Brain microvascular endothelial cell (primary cell): ENCODE data around the gene KLF18.

ENCODE experiments used
- DNase-seq: peaks from one replicate; pipeline ENCODE4 v3.0.0-alpha.2; 2020
- H3K27ac ChIP-seq: fragments of 250-450 bp; sonication (Bioruptor Pico); 2 replicates; pipeline ENCODE4 v1.5.1; 2020; ENCODE audit warnings: mild to moderate bottlenecking, moderate library complexity
- H3K27me3 ChIP-seq: fragments of 250-450 bp; sonication (Bioruptor Pico); replicated peaks from 2 replicates; pipeline ENCODE4 v1.5.1; 2020; ENCODE audit warnings: mild to moderate bottlenecking
- H3K36me3 ChIP-seq: fragments of 250-450 bp; sonication (Bioruptor Pico); replicated peaks from 2 replicates; pipeline ENCODE4 v1.5.1; 2020; ENCODE audit warnings: mild to moderate bottlenecking
- H3K4me3 ChIP-seq: 2 replicates; pipeline ENCODE4 v1.5.1; 2011; ENCODE audit warnings: low read depth, mild to moderate bottlenecking, control low read depth, low read length, moderate library complexity
- CTCF ChIP-seq: IDR thresholded peaks from 2 replicates; pipeline ENCODE4 v1.5.1; 2011; ENCODE audit warnings: low read depth, mild to moderate bottlenecking, moderate library complexity, low read length, control low read depth, inconsistent platforms; ENCODE audit errors: missing control alignments
- in situ Hi-C: cut with HindIII; loops from 2 replicates; pipeline ENCODE4 v1.10.0; 2017; ENCODE audit warnings: low sequenced_read_pairs, low pct_ligation_motif_present

Gene KLF18

GRCh38 chr1:44141531-44141930, at the start of gene KLF18:
KLF18 (minus strand) TSS chr1:44141631; CDS start chr1:44141631, 0 bp downstream.
- Histone ChIP-seq H3K4me3 (no peak within 1 kb of the TSS), H3K27me3 (no peaks in the 10 kb centered on the region), H3K36me3 (no peaks in the 10 kb centered on the region), H3K27ac (no peak within 1 kb of the TSS)
- TF ChIP-seq CTCF, result no peak
- in situ Hi-C loops, result no loop called here
- no peak for DNase-seq

GRCh38 chr1:44174630-44175029, 33.2 kb upstream of the KLF18 start:
- H3K27me3 ChIP-seq, result no peaks in the 10 kb centered on the region
- TF ChIP-seq CTCF, result no peak
- in situ Hi-C loops, result no loop called here
- H3K36me3 ChIP-seq, result no peaks in the 10 kb centered on the region
- H3K4me3 ChIP-seq, result no peak overlapping the region
- no peak overlapping the region for H3K27ac ChIP-seq
- no peak for DNase-seq

- H3K4me3 ChIP-seq, result no peak overlapping the region
- no peak overlapping the region for H3K27ac ChIP-seq
- in situ Hi-C loops, result no loop called here
- H3K27me3 ChIP-seq, result no peaks in the 10 kb centered on the region
- H3K36me3 ChIP-seq, result no peaks in the 10 kb centered on the region
- DNase-seq, result no peak
- peak; percentile 28 for TF ChIP-seq CTCF
Observed at GRCh38 chr1:44170281-44170823, 28.9 kb upstream of the KLF18 start.

- Histone ChIP-seq H3K36me3 (no peaks in the 10 kb centered on the region), H3K27me3 (no peaks in the 10 kb centered on the region), H3K4me3 (no peak overlapping the region), H3K27ac (no peak overlapping the region)
- in situ Hi-C loops, result no loop called here
- no peak for DNase-seq
- TF ChIP-seq CTCF, result no peak
Observed at GRCh38 chr1:44168520-44169098, 27.2 kb upstream of the KLF18 start.

- Histone ChIP-seq H3K27ac (no peak overlapping the region), H3K36me3 (no peaks in the 10 kb centered on the region), H3K4me3 (no peak overlapping the region), H3K27me3 (no peaks in the 10 kb centered on the region)
- no peak for DNase-seq
- TF ChIP-seq CTCF, result no peak
- in situ Hi-C loops, result no loop called here
Observed at GRCh38 chr1:44161546-44161945, 20.1 kb upstream of the KLF18 start.

GRCh38 chr1:44158871-44159270, 17.4 kb upstream of the KLF18 start:
- TF ChIP-seq CTCF, result no peak

More at GRCh38 chr1:44158871-44159270, 17.4 kb upstream of the KLF18 start:
- Histone ChIP-seq H3K4me3 (no peak overlapping the region), H3K36me3 (no peaks in the 10 kb centered on the region), H3K27ac (no peak overlapping the region), H3K27me3 (no peaks in the 10 kb centered on the region)
- in situ Hi-C loops, result no loop called here
- no peak for DNase-seq
